ENCODE data around the gene MECP2.

MECP2 gene

DNA sequence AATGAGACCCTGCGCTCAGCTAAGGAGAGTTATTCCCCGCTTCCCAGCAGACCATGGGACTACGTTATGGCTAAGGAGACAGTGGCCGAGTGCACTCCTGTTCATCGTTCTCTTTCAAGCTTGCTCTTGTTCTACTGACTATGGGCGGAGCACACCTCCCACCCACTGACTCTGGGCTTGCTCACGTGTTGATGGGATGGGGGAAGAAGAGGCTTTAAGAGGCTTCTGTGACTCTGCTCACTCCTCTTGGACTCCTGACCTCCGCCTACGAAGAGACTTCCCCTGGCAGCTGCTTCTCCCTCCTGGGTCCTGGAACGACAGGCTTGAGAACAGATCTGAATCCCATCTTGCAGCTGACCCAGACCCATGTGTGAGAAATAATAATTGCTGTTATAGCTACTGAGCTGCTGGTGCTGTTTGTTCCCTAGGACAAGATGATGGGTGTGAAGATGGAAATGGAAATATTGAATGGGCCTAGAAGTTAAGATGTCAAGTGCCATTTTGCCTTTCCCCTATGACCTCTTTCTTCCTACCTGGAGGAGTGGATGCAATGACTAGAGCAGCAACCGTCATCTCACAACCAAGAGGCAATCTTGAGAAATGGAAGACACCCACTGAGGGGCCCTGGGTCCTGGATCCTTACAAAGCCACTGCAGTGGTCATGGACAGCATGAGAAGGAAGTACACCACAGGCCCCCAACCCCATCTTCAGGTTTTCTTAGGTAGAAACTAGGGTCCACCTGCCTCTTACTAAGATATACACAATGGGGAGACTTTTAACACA, 39.1 kb downstream of the MECP2 start:
- peaks cover 47% of the 10 kb centered on the region for H4K20me1 ChIP-seq (ENCODE audit: insufficient read depth, low read length)
- H3K79me2 ChIP-seq (ENCODE audit: low read length): peaks cover 48% of the 10 kb centered on the region
- no peaks in the 10 kb centered on the region for H3K27me3 ChIP-seq (ENCODE audit: low read depth, low read length)
- H3K4me1 ChIP-seq (ENCODE audit: low read length): no peaks in the 10 kb centered on the region
- H3K4me2 ChIP-seq (ENCODE audit: low read length): no peak overlapping the region
- no peaks in the 10 kb centered on the region for H3K36me3 ChIP-seq (replicated peaks; ENCODE audit: low read depth, low read length)
- no peak overlapping the region for H3K4me3 ChIP-seq (ENCODE audit: low read length)
- H3K9me3 ChIP-seq (ENCODE audit: insufficient read depth, low read length): no peaks in the 10 kb centered on the region
- no peak overlapping the region for H3K27ac ChIP-seq (ENCODE audit: low read length)
- H2AFZ ChIP-seq (ENCODE audit: low read depth, low read length): no peak overlapping the region
- no peak overlapping the region for H3K9ac ChIP-seq (ENCODE audit: low read length)
- no peak for TF ChIP-seq EZH2phosphoT487 (IDR thresholded peaks at IDR 0.05; ENCODE audit: low read depth)
- TF ChIP-seq, protein P1, sequence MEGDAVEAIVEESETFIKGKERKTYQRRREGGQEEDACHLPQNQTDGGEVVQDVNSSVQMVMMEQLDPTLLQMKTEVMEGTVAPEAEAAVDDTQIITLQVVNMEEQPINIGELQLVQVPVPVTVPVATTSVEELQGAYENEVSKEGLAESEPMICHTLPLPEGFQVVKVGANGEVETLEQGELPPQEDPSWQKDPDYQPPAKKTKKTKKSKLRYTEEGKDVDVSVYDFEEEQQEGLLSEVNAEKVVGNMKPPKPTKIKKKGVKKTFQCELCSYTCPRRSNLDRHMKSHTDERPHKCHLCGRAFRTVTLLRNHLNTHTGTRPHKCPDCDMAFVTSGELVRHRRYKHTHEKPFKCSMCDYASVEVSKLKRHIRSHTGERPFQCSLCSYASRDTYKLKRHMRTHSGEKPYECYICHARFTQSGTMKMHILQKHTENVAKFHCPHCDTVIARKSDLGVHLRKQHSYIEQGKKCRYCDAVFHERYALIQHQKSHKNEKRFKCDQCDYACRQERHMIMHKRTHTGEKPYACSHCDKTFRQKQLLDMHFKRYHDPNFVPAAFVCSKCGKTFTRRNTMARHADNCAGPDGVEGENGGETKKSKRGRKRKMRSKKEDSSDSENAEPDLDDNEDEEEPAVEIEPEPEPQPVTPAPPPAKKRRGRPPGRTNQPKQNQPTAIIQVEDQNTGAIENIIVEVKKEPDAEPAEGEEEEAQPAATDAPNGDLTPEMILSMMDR (IDR thresholded peaks at IDR 0.05; ENCODE audit: low read depth, low read length): no peak

DNA sequence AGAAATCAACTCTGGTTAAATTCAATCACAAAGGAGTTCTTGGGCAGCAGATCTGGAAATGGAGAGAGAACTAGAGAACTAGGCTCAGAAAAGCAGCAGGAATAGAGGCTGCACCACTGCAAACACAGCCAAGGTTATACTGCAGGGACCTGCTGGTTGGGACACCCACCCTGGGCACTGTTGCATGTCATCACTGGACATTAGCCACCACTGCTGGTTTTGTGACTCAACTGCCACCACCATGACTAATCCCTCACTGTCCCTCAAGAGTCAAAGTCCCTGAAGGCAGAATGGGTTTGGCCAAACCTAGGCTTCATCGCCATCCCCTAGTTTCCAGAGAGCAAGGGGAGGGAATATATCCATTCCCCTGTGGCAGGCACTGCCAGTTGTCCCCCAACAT, 39.7 kb downstream of the MECP2 start:
- no peak for TF ChIP-seq EZH2phosphoT487 (IDR thresholded peaks at IDR 0.05; ENCODE audit: low read depth)
- TF ChIP-seq, protein P1 (IDR thresholded peaks at IDR 0.05; ENCODE audit: low read depth, low read length): no peak
- H2AFZ ChIP-seq (ENCODE audit: low read depth, low read length): no peak overlapping the region
- H3K27ac ChIP-seq (ENCODE audit: low read length): no peak overlapping the region
- no peak overlapping the region for H3K4me2 ChIP-seq (ENCODE audit: low read length)
- no peaks in the 10 kb centered on the region for H3K9me3 ChIP-seq (ENCODE audit: insufficient read depth, low read length)
- no peak overlapping the region for H3K9ac ChIP-seq (ENCODE audit: low read length)
- H3K4me3 ChIP-seq (ENCODE audit: low read length): no peak overlapping the region
- no peaks in the 10 kb centered on the region for H3K4me1 ChIP-seq (ENCODE audit: low read length)
- H3K79me2 ChIP-seq (ENCODE audit: low read length): peaks cover 47% of the 10 kb centered on the region
- no peaks in the 10 kb centered on the region for H3K27me3 ChIP-seq (ENCODE audit: low read depth, low read length)
- no peaks in the 10 kb centered on the region for H3K36me3 ChIP-seq (replicated peaks; ENCODE audit: low read depth, low read length)
- H4K20me1 ChIP-seq (ENCODE audit: insufficient read depth, low read length): peaks cover 42% of the 10 kb centered on the region

DNA sequence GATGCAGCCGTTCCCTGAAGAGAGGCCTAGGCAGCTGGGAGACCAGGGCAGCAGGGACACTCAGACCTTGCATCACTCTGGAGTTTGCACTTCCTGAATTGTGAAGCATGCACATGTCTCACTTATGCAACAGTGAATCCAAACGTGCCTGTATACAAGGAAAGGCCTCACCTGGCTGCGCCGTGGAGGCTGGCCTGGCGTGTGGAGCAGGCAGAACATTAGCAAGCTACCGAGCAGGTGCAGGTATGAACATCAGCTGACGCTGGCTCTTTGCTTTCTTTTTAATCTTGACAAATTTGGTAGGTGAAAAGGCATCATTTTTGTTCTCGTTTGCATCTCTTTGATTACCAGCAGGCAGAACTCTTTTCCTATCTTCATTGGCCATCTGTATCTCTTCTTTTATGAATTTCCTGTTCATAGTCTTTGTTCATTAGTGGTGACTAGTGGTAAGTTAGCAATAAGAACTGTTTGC, 40.7 kb downstream of the MECP2 start:
- no peaks in the 10 kb centered on the region for H3K9me3 ChIP-seq (ENCODE audit: insufficient read depth, low read length)
- peaks cover 44% of the 10 kb centered on the region for H3K79me2 ChIP-seq (ENCODE audit: low read length)
- H3K27ac ChIP-seq (ENCODE audit: low read length): no peak overlapping the region
- TF ChIP-seq EZH2phosphoT487 (IDR thresholded peaks at IDR 0.05; ENCODE audit: low read depth): no peak
- TF ChIP-seq, protein P1 (IDR thresholded peaks at IDR 0.05; ENCODE audit: low read depth, low read length): no peak
- H3K4me3 ChIP-seq (ENCODE audit: low read length): no peak overlapping the region
- no peaks in the 10 kb centered on the region for H3K4me1 ChIP-seq (ENCODE audit: low read length)
- H3K27me3 ChIP-seq (ENCODE audit: low read depth, low read length): no peaks in the 10 kb centered on the region
- H3K9ac ChIP-seq (ENCODE audit: low read length): no peak overlapping the region
- no peak overlapping the region for H3K4me2 ChIP-seq (ENCODE audit: low read length)
- no peak overlapping the region for H2AFZ ChIP-seq (ENCODE audit: low read depth, low read length)
- H3K36me3 ChIP-seq (replicated peaks; ENCODE audit: low read depth, low read length): no peaks in the 10 kb centered on the region
- peaks cover 41% of the 10 kb centered on the region for H4K20me1 ChIP-seq (ENCODE audit: insufficient read depth, low read length)

DNA sequence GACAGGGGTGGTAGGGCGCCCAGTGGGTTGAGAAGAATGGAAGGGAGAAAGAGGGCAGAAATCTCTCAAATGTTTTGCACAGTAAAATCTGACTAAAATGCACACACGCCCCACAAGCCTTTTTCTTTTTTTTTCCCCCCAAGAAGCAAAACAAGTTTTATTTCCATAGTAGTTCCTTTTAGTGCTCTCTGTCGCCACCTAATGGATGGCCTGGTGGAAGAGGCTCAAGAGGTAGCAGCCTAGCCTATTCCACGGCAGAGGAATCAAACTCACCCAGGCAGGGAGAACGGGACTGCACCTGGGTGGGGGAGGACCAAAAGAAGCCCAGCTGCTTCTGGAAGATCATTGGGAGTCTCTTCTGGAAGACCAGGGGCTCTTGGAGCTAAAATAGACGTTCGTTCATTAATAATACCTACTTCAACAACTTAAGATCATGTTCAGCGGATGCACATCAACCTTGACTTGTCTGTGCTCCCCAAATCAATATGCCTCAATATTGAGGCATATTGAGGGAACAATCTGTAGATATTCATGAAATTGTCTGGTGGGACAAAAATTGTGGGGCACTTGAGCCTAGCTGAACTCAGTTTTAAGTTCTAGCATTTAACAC, 46.2 kb downstream of the MECP2 start:
- Histone ChIP-seq H3K4me1 (ENCODE audit: low read length) (no peaks in the 10 kb centered on the region), H3K9ac (ENCODE audit: low read length) (no peak overlapping the region), H3K79me2 (ENCODE audit: low read length) (peaks cover 20% of the 10 kb centered on the region), H4K20me1 (ENCODE audit: insufficient read depth, low read length) (peaks cover 9% of the 10 kb centered on the region), H3K27ac (ENCODE audit: low read length) (no peak overlapping the region), H3K9me3 (ENCODE audit: insufficient read depth, low read length) (no peaks in the 10 kb centered on the region), H2AFZ (ENCODE audit: low read depth, low read length) (no peak overlapping the region), H3K4me2 (ENCODE audit: low read length) (no peak overlapping the region), H3K27me3 (ENCODE audit: low read depth, low read length) (no peaks in the 10 kb centered on the region), H3K36me3 (replicated peaks; ENCODE audit: low read depth, low read length) (no peaks in the 10 kb centered on the region), H3K4me3 (ENCODE audit: low read length) (no peak overlapping the region)
- TF ChIP-seq, protein P1 (IDR thresholded peaks at IDR 0.05; ENCODE audit: low read depth, low read length): peak; percentile 71
- TF ChIP-seq EZH2phosphoT487 (IDR thresholded peaks at IDR 0.05; ENCODE audit: low read depth): no peak

All from OCI-LY3 (cell line).